GM23338 (cell line): Measurements from ENCODE around the gene KCTD8. TPM values are rescaled to one million over a fixed set of nuclear protein-coding genes. Genes with fewer than 3 reads are reported as not detected.

Experiments used
- ATAC-seq: fragments of 200-7000 bp; cut with Tn5 transposase; 3 replicates; pipeline ENCODE4 v1.9.1; 2020
- DNase-seq: peaks from one replicate; pipeline ENCODE4 v3.0.0-alpha.2; 2015; ENCODE audit warnings: low spot score
- H2AFZ ChIP-seq: fragments of 200-600 bp; sonication (generic); 2 replicates; pipeline ENCODE4 v1.8.0; 2016; ENCODE audit warnings: antibody characterized with exemption, mild to moderate bottlenecking, moderate library complexity
- H3F3A ChIP-seq: fragments of 200-600 bp; sonication (generic); replicated peaks from 2 replicates; pipeline ENCODE4 v1.8.0; 2017; ENCODE audit warnings: antibody characterized with exemption, mixed run types, low read depth
- H3K27ac ChIP-seq: fragments of 200-600 bp; sonication (generic); 2 replicates; pipeline ENCODE4 v1.6.1; 2016; ENCODE audit warnings: low read depth
- H3K27me3 ChIP-seq: fragments of 200-600 bp; sonication (generic); 2 replicates; pipeline ENCODE4 v1.8.0; 2016; ENCODE audit warnings: mild to moderate bottlenecking, mixed run types, moderate library complexity; ENCODE audit not compliant: insufficient read depth
- H3K36me3 ChIP-seq: fragments of 200-600 bp; sonication (generic); 2 replicates; pipeline ENCODE4 v1.8.0; 2016; ENCODE audit warnings: mild to moderate bottlenecking; ENCODE audit not compliant: insufficient read depth
- H3K4me1 ChIP-seq: fragments of 200-600 bp; sonication (generic); 2 replicates; pipeline ENCODE4 v1.8.0; 2016; ENCODE audit warnings: mild to moderate bottlenecking, moderate library complexity; ENCODE audit not compliant: insufficient read depth
- H3K4me2 ChIP-seq: fragments of 200-600 bp; sonication (generic); 2 replicates; pipeline ENCODE4 v1.7.1; 2017; ENCODE audit warnings: mixed run types
- H3K4me3 ChIP-seq: fragments of 200-600 bp; sonication (generic); 2 replicates; pipeline ENCODE4 v1.6.1; 2016; ENCODE audit warnings: mixed run types
- H3K79me2 ChIP-seq: fragments of 200-600 bp; sonication (generic); replicated peaks from 2 replicates; pipeline ENCODE4 v1.8.0; 2017; ENCODE audit warnings: mild to moderate bottlenecking; ENCODE audit not compliant: insufficient read depth
- H3K9me2 ChIP-seq: fragments of 200-600 bp; sonication (generic); 2 replicates; pipeline ENCODE4 v1.8.0; 2017; ENCODE audit not compliant: insufficient read depth
- H4K20me1 ChIP-seq: fragments of 200-600 bp; sonication (generic); replicated peaks from 2 replicates; pipeline ENCODE4 v1.8.0; 2017; ENCODE audit warnings: mild to moderate bottlenecking; ENCODE audit not compliant: insufficient read depth
- H3K27ac Mint-ChIP-seq: 2 replicates; pipeline ENCODE4 v1.8.0; 2020; ENCODE audit warnings: inconsistent platforms, mild to moderate bottlenecking, moderate library complexity, mixed read lengths
- H3K27me3 Mint-ChIP-seq: 3 replicates; pipeline ENCODE4 v1.8.0; 2022; ENCODE audit warnings: low read depth, mild to moderate bottlenecking, moderate library complexity, mixed read lengths, inconsistent platforms; ENCODE audit not compliant: insufficient read depth, poor library complexity
- H3K36me3 Mint-ChIP-seq: 3 replicates; pipeline ENCODE4 v1.8.0; 2021; ENCODE audit warnings: low read depth, mild to moderate bottlenecking, inconsistent platforms, moderate library complexity, mixed read lengths
- H3K4me1 Mint-ChIP-seq: 3 replicates; pipeline ENCODE4 v1.8.0; 2020; ENCODE audit warnings: mild to moderate bottlenecking, inconsistent platforms, mixed read lengths
- H3K4me3 Mint-ChIP-seq: 3 replicates; pipeline ENCODE4 v1.8.0; 2021; ENCODE audit warnings: moderate library complexity, mild to moderate bottlenecking, inconsistent platforms, mixed read lengths
- H3K9me3 Mint-ChIP-seq: 3 replicates; pipeline ENCODE4 v1.8.0; 2020; ENCODE audit warnings: moderate library complexity, mild to moderate bottlenecking, inconsistent platforms, mixed read lengths
- CREB1 ChIP-seq: fragments of 250-450 bp; sonication (Bioruptor Pico); IDR thresholded peaks from 2 replicates; pipeline ENCODE4 v1.5.0; 2020; ENCODE audit warnings: low read depth, mild to moderate bottlenecking, moderate library complexity
- ETS1 ChIP-seq: IDR thresholded peaks from 2 replicates; pipeline ENCODE4 v1.6.1; 2016; ENCODE audit warnings: antibody characterized with exemption
- EZH2 ChIP-seq: fragments of 200-600 bp; sonication (generic); IDR thresholded peaks from one replicate; pipeline ENCODE4 v1.8.0; 2017; ENCODE audit warnings: antibody characterized with exemption, mild to moderate bottlenecking, low read depth; ENCODE audit not compliant: unreplicated experiment
- EZH2phosphoT487 ChIP-seq: fragments of 200-600 bp; sonication (generic); IDR thresholded peaks from one replicate; pipeline ENCODE4 v1.8.1; 2018; ENCODE audit warnings: antibody characterized with exemption; ENCODE audit not compliant: unreplicated experiment
- JUNB ChIP-seq: IDR thresholded peaks from one replicate; pipeline ENCODE4 v1.6.1; 2016; ENCODE audit warnings: antibody characterized with exemption; ENCODE audit not compliant: unreplicated experiment
- NANOG ChIP-seq: IDR thresholded peaks from 2 replicates; pipeline ENCODE4 v1.6.1; 2016; ENCODE audit warnings: antibody characterized with exemption, borderline replicate concordance
- POLR2AphosphoS5 ChIP-seq: IDR thresholded peaks from 2 replicates; pipeline ENCODE4 v1.6.1; 2016; ENCODE audit warnings: antibody characterized with exemption, low read depth
- REST ChIP-seq: IDR thresholded peaks from one replicate; pipeline ENCODE4 v1.6.1; 2018; ENCODE audit warnings: antibody characterized with exemption; ENCODE audit not compliant: unreplicated experiment
- STAT1 ChIP-seq: IDR thresholded peaks from one replicate; pipeline ENCODE4 v1.6.1; 2016; ENCODE audit warnings: antibody characterized with exemption; ENCODE audit not compliant: unreplicated experiment
- ZNF114 ChIP-seq: fragments of 250-450 bp; sonication (Bioruptor Pico); IDR thresholded peaks from 2 replicates; pipeline ENCODE4 v1.5.0; 2020; ENCODE audit warnings: mild to moderate bottlenecking, moderate library complexity
- ZNF331 ChIP-seq: fragments of 250-450 bp; sonication (Bioruptor Pico); IDR thresholded peaks from 2 replicates; pipeline ENCODE4 v1.5.0; 2020; ENCODE audit warnings: low read depth, mild to moderate bottlenecking, moderate library complexity
- polyA plus RNA-seq: library from polyadenylated mRNA; unstranded; fragments of >200 nt; fragmentation: Nextera tagmentation; extraction: Ambion mirVana; gene quantifications from 2 replicates; pipeline ENCODE4 v1.2.1, GENCODE V29; 2016
- total RNA-seq: library from RNA; depleted of rRNA; stranded (reverse); fragments of >200 nt; shearing (Covaris generic); gene quantifications from 2 replicates; pipeline ENCODE4 v1.2.3, GENCODE V29; 2014
- TF ChIP-seq, protein P1 (sequence below): fragments of 250-450 bp; sonication (Bioruptor Pico); IDR thresholded peaks from 2 replicates; pipeline ENCODE4 v1.5.0; 2020; ENCODE audit warnings: mild to moderate bottlenecking, moderate library complexity
- TF ChIP-seq, protein P2 (sequence below), 2 experiments: fragments of 200-600 bp in 1 of 2; sonication (generic) in 1 of 2; conservative IDR thresholded peaks; 2 replicates each; pipeline versions ENCODE4 v1.5.1 to v1.6.1; 2016 to 2017; ENCODE audit warnings: antibody characterized with exemption in 2 of 2, low read depth in 2 of 2, mild to moderate bottlenecking in 2 of 2, moderate library complexity in 1 of 2

KCTD8 gene
- total and polyA plus RNA-seq, 2 experiments from 2014 or later: 2.8 to 5.0 TPM

GRCh38 chr4:44132526-44132925, 316.1 kb downstream of the KCTD8 start:
- H2AFZ ChIP-seq: no peak overlapping the region
- H3K27me3 ChIP-seq: no peaks in the 10 kb centered on the region
- H3K9me2 ChIP-seq: peaks cover 4% of the 10 kb centered on the region; the same call in 1 of the 2 replicates
- DNase-seq (no peak), ATAC-seq (no peak)
- Mint-ChIP-seq H3K4me3 (no peak overlapping the region), H3K9me3 (no peaks in the 10 kb centered on the region; the same call in 2 of the 3 replicates), H3K27me3 (peaks cover 2% of the 10 kb centered on the region), H3K27ac (no peak overlapping the region), H3K36me3 (peaks cover 4% of the 10 kb centered on the region; the same call in 2 of the 3 replicates), H3K4me1 (no peaks in the 10 kb centered on the region; the same call in 2 of the 3 replicates)
- H3K27ac ChIP-seq: no peak overlapping the region
- no peaks in the 10 kb centered on the region for H4K20me1 ChIP-seq
- H3K4me2 ChIP-seq: no peak overlapping the region
- no peak for TF ChIP-seq STAT1
- TF ChIP-seq, protein P1, sequence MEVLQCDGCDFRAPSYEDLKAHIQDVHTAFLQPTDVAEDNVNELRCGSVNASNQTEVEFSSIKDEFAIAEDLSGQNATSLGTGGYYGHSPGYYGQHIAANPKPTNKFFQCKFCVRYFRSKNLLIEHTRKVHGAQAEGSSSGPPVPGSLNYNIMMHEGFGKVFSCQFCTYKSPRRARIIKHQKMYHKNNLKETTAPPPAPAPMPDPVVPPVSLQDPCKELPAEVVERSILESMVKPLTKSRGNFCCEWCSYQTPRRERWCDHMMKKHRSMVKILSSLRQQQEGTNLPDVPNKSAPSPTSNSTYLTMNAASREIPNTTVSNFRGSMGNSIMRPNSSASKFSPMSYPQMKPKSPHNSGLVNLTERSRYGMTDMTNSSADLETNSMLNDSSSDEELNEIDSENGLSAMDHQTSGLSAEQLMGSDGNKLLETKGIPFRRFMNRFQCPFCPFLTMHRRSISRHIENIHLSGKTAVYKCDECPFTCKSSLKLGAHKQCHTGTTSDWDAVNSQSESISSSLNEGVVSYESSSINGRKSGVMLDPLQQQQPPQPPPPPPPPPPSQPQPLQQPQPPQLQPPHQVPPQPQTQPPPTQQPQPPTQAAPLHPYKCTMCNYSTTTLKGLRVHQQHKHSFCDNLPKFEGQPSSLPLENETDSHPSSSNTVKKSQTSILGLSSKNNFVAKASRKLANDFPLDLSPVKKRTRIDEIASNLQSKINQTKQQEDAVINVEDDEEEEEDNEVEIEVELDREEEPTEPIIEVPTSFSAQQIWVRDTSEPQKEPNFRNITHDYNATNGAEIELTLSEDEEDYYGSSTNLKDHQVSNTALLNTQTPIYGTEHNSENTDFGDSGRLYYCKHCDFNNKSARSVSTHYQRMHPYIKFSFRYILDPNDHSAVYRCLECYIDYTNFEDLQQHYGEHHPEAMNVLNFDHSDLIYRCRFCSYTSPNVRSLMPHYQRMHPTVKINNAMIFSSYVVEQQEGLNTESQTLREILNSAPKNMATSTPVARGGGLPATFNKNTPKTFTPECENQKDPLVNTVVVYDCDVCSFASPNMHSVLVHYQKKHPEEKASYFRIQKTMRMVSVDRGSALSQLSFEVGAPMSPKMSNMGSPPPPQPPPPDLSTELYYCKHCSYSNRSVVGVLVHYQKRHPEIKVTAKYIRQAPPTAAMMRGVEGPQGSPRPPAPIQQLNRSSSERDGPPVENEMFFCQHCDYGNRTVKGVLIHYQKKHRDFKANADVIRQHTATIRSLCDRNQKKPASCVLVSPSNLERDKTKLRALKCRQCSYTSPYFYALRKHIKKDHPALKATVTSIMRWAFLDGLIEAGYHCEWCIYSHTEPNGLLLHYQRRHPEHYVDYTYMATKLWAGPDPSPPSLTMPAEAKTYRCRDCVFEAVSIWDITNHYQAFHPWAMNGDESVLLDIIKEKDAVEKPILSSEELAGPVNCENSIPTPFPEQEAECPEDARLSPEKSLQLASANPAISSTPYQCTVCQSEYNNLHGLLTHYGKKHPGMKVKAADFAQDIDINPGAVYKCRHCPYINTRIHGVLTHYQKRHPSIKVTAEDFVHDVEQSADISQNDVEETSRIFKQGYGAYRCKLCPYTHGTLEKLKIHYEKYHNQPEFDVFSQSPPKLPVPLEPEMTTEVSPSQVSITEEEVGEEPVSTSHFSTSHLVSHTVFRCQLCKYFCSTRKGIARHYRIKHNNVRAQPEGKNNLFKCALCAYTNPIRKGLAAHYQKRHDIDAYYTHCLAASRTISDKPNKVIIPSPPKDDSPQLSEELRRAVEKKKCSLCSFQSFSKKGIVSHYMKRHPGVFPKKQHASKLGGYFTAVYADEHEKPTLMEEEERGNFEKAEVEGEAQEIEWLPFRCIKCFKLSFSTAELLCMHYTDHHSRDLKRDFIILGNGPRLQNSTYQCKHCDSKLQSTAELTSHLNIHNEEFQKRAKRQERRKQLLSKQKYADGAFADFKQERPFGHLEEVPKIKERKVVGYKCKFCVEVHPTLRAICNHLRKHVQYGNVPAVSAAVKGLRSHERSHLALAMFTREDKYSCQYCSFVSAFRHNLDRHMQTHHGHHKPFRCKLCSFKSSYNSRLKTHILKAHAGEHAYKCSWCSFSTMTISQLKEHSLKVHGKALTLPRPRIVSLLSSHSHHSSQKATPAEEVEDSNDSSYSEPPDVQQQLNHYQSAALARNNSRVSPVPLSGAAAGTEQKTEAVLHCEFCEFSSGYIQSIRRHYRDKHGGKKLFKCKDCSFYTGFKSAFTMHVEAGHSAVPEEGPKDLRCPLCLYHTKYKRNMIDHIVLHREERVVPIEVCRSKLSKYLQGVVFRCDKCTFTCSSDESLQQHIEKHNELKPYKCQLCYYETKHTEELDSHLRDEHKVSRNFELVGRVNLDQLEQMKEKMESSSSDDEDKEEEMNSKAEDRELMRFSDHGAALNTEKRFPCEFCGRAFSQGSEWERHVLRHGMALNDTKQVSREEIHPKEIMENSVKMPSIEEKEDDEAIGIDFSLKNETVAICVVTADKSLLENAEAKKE (CRISPR knock-in tag): no peak
- no peak for TF ChIP-seq EZH2phosphoT487
- TF ChIP-seq ZNF331: no peak
- no peak for TF ChIP-seq POLR2AphosphoS5
- TF ChIP-seq, protein P2, sequence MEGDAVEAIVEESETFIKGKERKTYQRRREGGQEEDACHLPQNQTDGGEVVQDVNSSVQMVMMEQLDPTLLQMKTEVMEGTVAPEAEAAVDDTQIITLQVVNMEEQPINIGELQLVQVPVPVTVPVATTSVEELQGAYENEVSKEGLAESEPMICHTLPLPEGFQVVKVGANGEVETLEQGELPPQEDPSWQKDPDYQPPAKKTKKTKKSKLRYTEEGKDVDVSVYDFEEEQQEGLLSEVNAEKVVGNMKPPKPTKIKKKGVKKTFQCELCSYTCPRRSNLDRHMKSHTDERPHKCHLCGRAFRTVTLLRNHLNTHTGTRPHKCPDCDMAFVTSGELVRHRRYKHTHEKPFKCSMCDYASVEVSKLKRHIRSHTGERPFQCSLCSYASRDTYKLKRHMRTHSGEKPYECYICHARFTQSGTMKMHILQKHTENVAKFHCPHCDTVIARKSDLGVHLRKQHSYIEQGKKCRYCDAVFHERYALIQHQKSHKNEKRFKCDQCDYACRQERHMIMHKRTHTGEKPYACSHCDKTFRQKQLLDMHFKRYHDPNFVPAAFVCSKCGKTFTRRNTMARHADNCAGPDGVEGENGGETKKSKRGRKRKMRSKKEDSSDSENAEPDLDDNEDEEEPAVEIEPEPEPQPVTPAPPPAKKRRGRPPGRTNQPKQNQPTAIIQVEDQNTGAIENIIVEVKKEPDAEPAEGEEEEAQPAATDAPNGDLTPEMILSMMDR (conservative IDR thresholded peaks at IDR 0.05; ENCODE audit: low read depth in 2 of 2): no peak
- TF ChIP-seq JUNB: no peak
- no peak for TF ChIP-seq NANOG
- TF ChIP-seq REST: no peak
- no peak for TF ChIP-seq CREB1 (CRISPR knock-in tag)
- no peak for TF ChIP-seq EZH2
- TF ChIP-seq ZNF114: no peak
- TF ChIP-seq ETS1: no peak
- H3K79me2 ChIP-seq: no peaks in the 10 kb centered on the region
- no peak overlapping the region for H3K4me3 ChIP-seq
- no peaks in the 10 kb centered on the region for H3F3A ChIP-seq
- no peaks in the 10 kb centered on the region for H3K4me1 ChIP-seq
- H3K36me3 ChIP-seq: no peaks in the 10 kb centered on the region
